Femur (tissue), 1 donor: ENCODE results near the gene KRT35.

Experiments used
- DNase-seq: peaks from one replicate; pipeline ENCODE4 v3.0.0-alpha.2; 2017

Gene KRT35

GRCh38 chr17:41486316-41486715 lies 5.4 kb upstream of the KRT35 start:
- DNase-seq: no peak

DNA sequence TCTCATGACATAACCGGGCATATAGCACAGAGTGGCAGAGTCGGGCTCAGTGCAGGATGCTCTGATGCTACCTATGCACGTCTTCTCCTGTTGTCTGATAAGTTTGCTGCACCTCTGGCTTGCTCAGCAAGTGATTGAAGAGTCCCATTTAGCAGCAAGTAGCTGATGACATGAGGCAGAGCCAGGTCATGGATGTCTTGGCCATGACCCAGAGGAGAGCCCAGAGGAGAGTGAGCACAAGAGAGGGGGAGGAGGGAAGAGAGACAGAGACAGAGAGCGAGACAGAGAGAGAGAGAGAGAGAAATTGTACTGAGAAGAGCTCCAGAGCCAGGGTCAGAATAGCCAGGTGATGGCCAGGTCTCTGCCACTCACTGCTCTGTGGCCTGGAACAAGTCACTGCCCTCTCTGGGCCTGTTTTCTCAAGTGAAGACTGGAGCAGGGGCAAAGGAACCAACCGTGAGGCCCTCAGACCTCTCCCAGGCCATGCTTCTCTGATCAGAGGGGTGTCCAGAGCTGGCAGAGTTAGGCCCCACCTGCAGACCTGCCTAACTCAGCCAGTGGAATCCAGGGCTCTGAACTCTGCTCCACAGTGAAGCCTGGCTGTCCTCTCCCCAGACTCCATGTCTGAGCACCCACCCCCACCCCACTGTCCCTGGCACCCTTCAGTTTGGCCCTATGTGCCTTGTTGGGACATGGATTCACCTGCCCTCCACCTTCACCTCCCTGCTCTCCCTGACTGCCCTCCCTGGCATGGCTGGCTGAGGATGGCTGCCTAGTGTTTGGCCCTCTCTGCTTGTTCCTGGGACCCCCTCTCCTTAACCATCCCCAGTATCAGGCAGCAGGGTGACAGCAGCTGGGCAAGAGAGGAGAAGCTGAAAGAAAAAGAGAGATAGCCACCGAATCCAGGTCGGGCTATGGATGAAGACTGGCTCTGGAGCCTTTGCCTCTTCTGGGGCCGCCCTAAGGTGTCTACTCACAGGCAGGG lies 4.3 kb upstream of the KRT35 start:
- no peak for DNase-seq

GRCh38 chr17:41483991-41484826 lies 3.3 kb upstream of the KRT35 start:
- DNase-seq: no peak

DNA sequence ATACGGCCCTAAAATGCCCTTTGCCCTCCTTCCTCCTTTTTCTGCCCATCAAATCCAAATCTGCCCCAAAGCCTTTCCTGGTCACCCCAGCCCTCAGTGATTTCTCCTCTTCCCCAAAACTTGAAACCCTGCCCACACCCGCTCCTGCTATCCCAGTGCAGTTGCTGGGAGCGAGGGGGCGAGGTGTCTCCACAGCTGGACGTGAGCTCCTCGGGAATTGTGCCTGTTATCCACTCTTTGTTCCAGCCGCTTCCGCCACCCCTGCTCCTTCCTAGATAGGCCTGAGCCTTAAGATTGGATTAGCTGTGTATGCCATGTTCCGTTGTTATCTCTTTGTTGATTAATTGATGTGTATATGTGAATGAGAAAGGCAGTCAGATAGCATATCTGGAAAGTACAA lies 2.6 kb upstream of the KRT35 start:
- no peak for DNase-seq

- no peak for DNase-seq
Observed at GRCh38 chr17:41480581-41480980, 370 bp downstream of the KRT35 start.

GRCh38 chr17:41480136-41480535 lies 815 bp downstream of the KRT35 start:
- DNase-seq: no peak

- DNase-seq: no peak
Observed at GRCh38 chr17:41478237-41478636, 2.7 kb downstream of the KRT35 start.

DNA sequence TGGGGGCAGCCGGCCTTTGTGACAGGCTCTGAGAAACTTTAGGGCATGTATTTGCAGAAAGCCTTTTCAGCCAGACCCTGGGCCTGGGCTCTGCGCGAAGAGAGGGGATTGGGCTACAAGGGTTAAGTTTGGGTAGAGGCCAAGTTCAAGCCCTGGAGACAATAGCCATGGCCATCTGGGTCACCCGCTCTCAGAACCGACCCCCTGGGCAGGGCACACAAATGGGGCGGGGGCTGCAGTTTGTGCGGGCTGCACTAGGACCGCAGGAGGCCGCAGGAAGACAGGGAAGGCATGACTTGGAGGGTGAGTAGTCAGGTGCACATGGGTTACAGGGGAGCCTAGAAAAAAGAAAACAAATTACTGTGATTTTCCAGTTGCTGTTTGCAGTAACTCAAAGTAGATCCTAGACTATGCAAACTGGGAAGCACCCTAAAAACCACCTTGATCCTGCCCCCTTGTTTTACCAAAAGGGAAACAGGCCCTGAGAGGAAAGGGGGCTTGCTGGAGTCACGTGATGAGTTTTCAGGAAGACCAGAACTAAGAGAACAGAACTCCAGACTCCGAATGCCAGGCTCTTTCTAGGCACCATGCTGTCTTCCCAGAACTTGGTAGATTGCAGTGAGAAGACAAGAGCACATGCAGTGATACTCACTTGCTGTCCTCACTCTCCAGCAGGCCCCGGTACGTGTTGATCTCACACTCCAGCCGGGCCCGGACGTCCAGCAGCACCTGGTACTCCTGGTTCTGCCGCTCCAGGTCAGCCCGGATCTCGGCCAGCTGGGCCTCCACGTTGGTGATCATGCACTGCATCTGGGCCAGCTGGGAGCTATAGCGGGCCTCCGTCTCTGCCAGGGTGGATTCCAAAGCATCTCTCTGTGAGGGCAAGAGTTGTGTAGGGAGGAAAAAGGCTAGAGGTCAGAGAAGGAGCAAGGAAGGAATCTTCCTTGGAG lies 3.8 kb downstream of the KRT35 start:
- no peak for DNase-seq

DNA sequence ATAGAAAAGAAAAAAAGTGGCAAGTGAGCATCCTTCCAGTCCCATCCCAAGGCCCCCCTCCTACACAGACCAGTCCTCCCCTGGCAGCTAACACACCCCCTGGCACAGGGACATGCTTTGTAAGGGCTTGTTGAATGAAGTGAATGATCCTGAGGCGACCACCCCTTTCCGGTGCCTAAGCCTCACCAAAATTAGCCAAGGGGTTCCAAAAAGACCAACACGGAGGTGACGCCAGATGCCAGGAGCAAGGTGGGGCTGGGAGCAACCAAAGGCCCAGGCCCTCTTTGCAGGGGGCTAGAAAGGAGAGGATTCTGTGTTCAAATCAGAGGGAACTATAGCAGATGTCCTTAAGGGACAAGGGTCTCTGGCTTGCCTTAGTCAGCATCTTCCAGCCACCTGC lies 5.5 kb downstream of the KRT35 start:
- no peak for DNase-seq

DNA sequence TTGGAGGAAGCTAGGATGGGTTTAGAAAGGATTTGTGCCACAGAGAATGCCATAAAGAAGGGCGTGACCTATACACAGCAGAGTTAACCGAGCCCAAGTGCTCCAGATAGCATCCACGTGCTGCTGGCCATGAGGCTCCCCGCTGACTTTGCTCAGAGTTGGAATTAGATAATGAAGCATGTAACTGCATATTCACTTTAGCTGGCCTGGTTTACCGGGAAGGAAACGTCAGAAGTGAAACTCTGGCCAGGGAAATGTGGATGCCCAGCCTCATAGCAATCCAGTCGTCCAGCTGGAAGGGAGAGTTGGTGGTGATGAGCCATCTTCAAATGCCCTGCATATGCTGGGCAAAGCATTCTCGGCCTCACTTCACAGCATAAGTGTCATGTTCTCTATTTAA lies 6.1 kb downstream of the KRT35 start:
- no peak for DNase-seq

DNA sequence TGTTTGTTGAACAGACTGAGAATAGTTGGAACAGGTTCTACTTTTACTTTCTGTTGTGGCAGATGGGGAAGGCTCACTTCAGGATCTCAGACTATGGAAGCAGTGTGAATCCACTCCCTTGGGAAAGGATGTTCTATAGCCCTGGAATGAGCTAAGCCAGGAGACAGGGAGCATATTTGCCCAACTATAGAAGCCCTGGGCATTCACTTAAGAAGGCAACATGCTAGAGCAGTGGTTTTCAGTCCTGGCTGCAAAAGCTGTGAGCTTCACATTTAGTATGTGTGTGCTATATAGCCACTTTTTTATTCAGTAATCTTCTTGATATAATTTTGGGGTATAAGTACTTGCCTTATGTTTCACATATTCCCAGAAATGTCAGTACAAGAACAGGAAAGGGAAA lies 12.6 kb downstream of the KRT35 start:
- DNase-seq: no peak

- no peak for DNase-seq
Observed at GRCh38 chr17:41467561-41467960, 13.4 kb downstream of the KRT35 start.

DNA sequence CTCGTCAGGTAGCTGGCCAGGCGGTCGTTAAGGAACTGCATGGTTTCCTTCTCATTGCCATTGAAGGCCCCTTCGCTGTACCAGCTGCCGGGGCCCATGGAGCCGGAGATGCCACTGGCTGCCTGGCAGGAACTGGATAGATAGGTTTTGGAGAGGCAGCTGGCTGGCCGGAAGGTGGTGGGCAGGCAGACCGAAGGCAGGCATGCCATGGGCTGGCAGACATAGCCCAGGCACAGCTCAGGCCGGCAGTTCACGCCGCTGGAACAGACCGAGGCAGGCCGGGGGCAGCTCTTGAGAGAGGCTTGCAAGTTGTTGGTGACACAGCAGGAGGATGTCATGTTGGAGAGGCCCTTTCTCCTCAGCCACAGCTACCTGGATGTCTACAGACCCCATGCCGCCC lies 14.0 kb downstream of the KRT35 start, which contains the start of gene KRT32:
Gene KRT32 (minus strand): TSS at position 399 of the 400 bp plus-strand sequence. CDS start 61 bp downstream, at position 338.
- no peak for DNase-seq

GRCh38 chr17:41464682-41465081 lies 16.3 kb downstream of the KRT35 start:
- no peak for DNase-seq

- DNase-seq: no peak
Observed at GRCh38 chr17:41464173-41464572, 16.8 kb downstream of the KRT35 start.

DNA sequence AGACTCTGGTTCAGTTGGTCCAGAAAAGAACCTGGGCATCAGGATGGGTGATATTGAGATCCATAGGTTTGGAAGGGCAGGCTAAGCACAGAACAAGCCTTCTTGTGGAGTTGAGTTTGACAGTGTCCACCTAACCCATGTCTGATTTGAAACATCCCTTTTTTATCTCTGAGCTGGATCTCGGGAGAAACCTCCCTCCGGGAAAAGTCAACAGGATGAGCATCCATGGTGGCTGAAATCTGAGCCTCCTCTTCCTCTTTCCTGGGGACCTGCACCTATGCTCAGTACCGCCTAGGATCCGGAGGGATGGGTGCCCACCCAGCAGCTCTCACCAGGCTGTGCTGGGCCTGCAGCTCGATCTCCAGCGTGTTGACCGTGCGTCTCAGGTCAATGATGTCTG lies 17.2 kb downstream of the KRT35 start:
- DNase-seq: no peak

DNA sequence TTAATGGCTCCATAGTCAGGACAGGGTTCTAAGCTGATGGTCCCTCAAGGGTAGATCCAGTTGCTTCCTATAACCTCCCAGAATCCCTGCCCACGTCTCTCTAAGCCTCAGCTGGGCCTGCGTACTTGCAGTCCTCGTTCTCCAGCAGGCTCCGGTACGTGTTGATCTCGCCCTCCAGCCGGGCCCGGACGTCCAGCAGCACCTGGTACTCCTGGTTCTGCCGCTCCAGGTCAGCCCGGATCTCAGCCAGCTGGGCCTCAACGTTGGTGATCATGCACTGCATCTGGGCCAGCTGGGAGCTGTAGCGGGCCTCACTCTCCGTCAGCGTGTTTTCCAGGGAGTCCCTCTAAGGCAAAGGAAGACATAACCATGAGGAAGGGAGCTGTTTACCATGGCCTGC lies 18.2 kb downstream of the KRT35 start:
- no peak for DNase-seq

DNA sequence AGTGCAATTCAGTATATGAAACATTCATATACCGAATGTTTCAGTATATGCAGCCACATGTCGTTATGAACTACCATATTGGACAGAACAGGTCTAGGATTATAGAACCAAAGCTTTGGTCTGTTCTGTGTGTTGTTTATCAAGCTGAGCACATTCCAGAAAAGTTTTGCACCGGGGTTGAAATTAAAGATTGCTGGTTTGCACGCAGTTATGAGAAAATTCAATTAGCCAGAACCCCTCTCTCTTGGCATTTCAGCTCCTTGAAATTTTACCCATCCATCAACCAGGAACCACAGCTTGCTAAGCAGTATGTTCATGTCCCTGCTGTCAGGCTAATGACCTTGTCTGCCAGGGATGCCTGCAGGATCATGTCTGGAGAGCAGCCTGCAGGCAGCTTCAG lies 23.3 kb downstream of the KRT35 start:
- DNase-seq: no peak

DNA sequence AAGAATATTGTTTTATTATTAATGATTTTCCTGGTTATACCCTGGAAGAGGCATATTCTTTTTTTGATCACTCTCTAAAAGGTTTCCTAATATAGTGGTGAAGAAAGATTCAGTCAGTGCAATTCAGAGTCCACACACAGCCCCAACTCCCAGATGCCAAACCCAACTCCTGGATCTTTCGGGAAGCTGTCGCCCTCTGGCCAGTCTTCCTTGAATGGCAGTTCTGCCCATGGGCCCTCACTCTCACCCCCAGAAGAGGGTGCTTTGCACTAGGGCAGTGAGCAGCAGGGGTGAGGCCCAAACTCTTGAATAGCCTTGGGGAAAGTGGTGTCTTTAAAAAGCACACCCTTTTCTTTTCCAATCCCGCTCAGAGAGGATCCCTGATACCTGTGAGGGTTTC lies 24.7 kb downstream of the KRT35 start:
- DNase-seq: no peak

- DNase-seq: no peak
Observed at GRCh38 chr17:41455236-41455635, 25.7 kb downstream of the KRT35 start.

DNA sequence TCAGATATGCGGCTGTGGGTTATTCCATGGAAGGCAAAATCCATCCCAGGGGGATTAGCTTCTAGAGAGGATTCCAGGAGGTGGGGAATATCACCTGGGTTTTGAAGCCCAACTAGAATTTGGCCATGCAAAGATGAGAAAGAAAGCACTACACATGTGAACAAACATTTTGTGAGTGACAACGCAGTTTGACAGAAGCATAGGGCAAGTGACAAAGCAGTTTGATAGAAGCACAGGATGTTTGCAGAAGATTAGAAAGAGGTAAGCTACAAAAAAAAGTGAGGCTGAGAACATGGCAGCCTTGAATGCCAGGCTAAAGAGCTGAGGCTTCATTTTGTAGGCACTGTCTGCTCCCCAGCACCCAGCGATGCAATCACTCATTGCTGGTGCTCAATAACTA lies 27.9 kb downstream of the KRT35 start:
- no peak for DNase-seq

GRCh38 chr17:41452281-41452680 lies 28.7 kb downstream of the KRT35 start:
- no peak for DNase-seq
